Brain microvascular endothelial cell (primary cell): Measurements from ENCODE around the gene SLC25A17.

ENCODE experiments used
- DNase-seq: peaks from one replicate; pipeline ENCODE4 v3.0.0-alpha.2; 2020
- H3K27ac ChIP-seq: fragments of 250-450 bp; sonication (Bioruptor Pico); 2 replicates; pipeline ENCODE4 v1.5.1; 2020; ENCODE audit warnings: mild to moderate bottlenecking, moderate library complexity
- H3K27me3 ChIP-seq: fragments of 250-450 bp; sonication (Bioruptor Pico); replicated peaks from 2 replicates; pipeline ENCODE4 v1.5.1; 2020; ENCODE audit warnings: mild to moderate bottlenecking
- H3K36me3 ChIP-seq: fragments of 250-450 bp; sonication (Bioruptor Pico); replicated peaks from 2 replicates; pipeline ENCODE4 v1.5.1; 2020; ENCODE audit warnings: mild to moderate bottlenecking
- H3K4me3 ChIP-seq: 2 replicates; pipeline ENCODE4 v1.5.1; 2011; ENCODE audit warnings: low read depth, mild to moderate bottlenecking, control low read depth, low read length, moderate library complexity
- in situ Hi-C: cut with HindIII; loops from 2 replicates; pipeline ENCODE4 v1.10.0; 2017; ENCODE audit warnings: low sequenced_read_pairs, low pct_ligation_motif_present
- TF ChIP-seq, protein P1 (sequence below): IDR thresholded peaks from 2 replicates; pipeline ENCODE4 v1.5.1; 2011; ENCODE audit warnings: low read depth, mild to moderate bottlenecking, moderate library complexity, low read length, control low read depth, inconsistent platforms; ENCODE audit errors: missing control alignments

Gene SLC25A17

GRCh38 chr22:40808018-40808841, 10.9 kb downstream of the SLC25A17 start:
- no peaks in the 10 kb centered on the region for H3K27me3 ChIP-seq
- TF ChIP-seq, protein P1, sequence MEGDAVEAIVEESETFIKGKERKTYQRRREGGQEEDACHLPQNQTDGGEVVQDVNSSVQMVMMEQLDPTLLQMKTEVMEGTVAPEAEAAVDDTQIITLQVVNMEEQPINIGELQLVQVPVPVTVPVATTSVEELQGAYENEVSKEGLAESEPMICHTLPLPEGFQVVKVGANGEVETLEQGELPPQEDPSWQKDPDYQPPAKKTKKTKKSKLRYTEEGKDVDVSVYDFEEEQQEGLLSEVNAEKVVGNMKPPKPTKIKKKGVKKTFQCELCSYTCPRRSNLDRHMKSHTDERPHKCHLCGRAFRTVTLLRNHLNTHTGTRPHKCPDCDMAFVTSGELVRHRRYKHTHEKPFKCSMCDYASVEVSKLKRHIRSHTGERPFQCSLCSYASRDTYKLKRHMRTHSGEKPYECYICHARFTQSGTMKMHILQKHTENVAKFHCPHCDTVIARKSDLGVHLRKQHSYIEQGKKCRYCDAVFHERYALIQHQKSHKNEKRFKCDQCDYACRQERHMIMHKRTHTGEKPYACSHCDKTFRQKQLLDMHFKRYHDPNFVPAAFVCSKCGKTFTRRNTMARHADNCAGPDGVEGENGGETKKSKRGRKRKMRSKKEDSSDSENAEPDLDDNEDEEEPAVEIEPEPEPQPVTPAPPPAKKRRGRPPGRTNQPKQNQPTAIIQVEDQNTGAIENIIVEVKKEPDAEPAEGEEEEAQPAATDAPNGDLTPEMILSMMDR = no peak
- no peak for DNase-seq
- H3K27ac ChIP-seq = peak overlapping the region; percentile 72
- H3K4me3 ChIP-seq = no peak overlapping the region
- in situ Hi-C loops = no loop called here
- no peaks in the 10 kb centered on the region for H3K36me3 ChIP-seq

- Histone ChIP-seq H3K4me3 (no peak overlapping the region), H3K36me3 (no peaks in the 10 kb centered on the region), H3K27me3 (no peaks in the 10 kb centered on the region), H3K27ac (no peak overlapping the region)
- TF ChIP-seq, protein P1 = no peak
- in situ Hi-C loops = no loop called here
- no peak for DNase-seq
These were observed 12.4 kb downstream of the SLC25A17 start for GRCh38 chr22:40806711-40807110.

- Histone ChIP-seq H3K27ac (no peak overlapping the region), H3K36me3 (no peaks in the 10 kb centered on the region), H3K4me3 (no peak overlapping the region), H3K27me3 (no peaks in the 10 kb centered on the region)
- in situ Hi-C loops = no loop called here
- no peak for DNase-seq
- TF ChIP-seq, protein P1 = no peak
These were observed 13.4 kb downstream of the SLC25A17 start for GRCh38 chr22:40805699-40806203.

DNA sequence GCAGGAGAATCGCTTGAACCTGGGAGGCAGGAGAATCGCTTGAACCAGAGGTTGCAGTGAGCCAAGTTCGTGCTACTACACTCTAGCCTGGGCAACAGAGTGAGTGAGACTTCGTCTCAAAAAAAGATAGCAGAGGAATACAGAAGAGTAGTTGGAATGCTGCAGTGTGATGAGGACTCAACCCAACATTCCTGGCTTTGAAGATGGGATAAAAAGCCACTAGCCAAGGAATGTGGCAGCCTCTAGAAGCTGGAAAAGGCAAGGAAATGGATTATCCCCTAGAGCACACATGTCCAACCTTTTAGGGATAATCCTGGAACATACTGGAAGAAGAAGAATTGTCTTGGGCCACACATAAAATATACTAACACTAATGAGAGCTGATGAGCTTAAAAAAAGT, 13.9 kb downstream of the SLC25A17 start:
- H3K27me3 ChIP-seq = no peaks in the 10 kb centered on the region
- H3K36me3 ChIP-seq = no peaks in the 10 kb centered on the region
- H3K27ac ChIP-seq = no peak overlapping the region
- no peak for DNase-seq
- in situ Hi-C loops = no loop called here
- no peak overlapping the region for H3K4me3 ChIP-seq
- TF ChIP-seq, protein P1 = no peak

- in situ Hi-C loops = no loop called here
- TF ChIP-seq, protein P1 = no peak
- Histone ChIP-seq H3K4me3 (no peak overlapping the region), H3K27me3 (no peaks in the 10 kb centered on the region), H3K27ac (no peak overlapping the region), H3K36me3 (no peaks in the 10 kb centered on the region)
- no peak for DNase-seq
These were observed 15.8 kb downstream of the SLC25A17 start for GRCh38 chr22:40803321-40803720.
